Measurements from ENCODE around the gene PKD2.

PKD2 gene

DNA sequence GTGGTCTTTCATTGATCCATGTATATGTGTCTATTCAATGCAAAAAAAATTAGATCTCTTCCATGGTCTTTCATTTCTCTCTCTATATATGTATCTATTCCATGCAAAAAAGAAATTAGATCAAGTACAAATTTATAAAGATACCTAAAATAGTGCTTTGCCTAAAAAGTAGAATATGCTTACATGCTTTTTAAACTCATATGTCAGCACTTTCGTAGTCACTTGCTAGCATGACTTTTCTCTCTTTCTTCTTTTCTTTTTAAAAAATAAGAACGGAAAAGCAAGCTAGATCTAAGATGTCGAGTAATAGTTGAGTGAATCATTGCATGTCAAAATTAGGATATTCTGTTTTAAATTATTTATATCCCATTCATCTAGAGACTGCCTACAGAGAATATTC lies 50.9 kb downstream of the PKD2 start:
- no peak overlapping the region for H3K27ac ChIP-seq
- TF ChIP-seq, protein P1, sequence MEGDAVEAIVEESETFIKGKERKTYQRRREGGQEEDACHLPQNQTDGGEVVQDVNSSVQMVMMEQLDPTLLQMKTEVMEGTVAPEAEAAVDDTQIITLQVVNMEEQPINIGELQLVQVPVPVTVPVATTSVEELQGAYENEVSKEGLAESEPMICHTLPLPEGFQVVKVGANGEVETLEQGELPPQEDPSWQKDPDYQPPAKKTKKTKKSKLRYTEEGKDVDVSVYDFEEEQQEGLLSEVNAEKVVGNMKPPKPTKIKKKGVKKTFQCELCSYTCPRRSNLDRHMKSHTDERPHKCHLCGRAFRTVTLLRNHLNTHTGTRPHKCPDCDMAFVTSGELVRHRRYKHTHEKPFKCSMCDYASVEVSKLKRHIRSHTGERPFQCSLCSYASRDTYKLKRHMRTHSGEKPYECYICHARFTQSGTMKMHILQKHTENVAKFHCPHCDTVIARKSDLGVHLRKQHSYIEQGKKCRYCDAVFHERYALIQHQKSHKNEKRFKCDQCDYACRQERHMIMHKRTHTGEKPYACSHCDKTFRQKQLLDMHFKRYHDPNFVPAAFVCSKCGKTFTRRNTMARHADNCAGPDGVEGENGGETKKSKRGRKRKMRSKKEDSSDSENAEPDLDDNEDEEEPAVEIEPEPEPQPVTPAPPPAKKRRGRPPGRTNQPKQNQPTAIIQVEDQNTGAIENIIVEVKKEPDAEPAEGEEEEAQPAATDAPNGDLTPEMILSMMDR (conservative IDR thresholded peaks at IDR 0.05) = no peak

DNA sequence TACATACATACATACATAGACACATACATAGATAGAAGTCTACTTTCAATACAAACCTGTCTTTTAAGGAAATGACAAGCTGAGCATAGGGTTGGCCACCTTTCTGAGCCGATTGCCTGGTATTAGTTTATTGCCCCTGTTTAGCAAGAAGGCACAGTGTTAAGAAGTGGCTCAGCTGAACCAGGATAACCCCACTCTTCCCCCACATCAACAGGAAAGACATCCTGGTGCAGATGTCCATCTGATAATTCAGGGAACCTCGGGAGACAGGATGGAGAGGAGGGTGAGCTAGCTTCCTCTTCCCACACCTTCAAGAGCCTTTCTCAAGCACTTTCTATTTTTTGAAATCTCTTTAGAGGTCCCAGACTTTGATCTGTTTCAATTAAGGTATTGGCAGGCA lies 52.3 kb downstream of the PKD2 start:
- TF ChIP-seq, protein P1 (conservative IDR thresholded peaks at IDR 0.05) = no peak
- no peak overlapping the region for H3K27ac ChIP-seq

DNA sequence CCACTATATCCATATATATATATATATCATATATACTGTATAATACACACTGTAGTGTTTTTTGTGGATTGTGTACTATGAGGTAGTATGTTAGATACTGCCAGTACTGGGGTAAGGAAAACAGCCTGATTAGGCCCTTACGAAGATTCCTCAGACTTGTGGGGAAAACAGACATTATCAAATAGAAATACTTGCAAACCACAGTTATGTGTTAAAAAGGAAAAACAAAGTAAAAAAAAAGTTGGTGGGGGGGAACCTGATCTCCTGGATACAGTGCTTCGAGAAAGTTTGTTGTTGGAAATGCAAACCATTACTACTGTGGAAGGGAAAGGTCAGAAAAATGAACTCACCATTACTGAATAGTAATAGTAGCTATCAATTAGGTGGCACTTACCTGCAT lies 53.0 kb downstream of the PKD2 start:
- no peak overlapping the region for H3K27ac ChIP-seq
- TF ChIP-seq, protein P1 (conservative IDR thresholded peaks at IDR 0.05) = no peak

DNA sequence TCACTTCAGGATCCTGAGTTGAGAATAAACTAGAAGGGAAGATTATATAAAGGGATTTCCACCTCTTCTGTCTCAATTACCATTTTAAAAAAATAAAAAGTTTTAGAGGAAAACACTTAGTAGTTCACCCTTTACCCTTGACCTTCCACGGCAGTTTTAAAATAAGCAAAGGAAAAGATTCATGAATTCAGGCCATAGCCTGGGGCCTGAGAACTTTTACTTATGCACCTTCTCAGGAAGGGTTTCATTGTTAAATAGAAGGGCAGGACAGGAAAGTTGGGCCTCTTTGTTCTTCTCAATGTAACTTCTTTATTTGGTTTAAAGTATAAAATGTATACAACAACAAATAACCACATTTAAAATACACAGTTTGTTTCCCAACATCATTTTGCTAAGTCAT lies 54.9 kb downstream of the PKD2 start:
- no peak overlapping the region for H3K27ac ChIP-seq
- TF ChIP-seq, protein P1 (conservative IDR thresholded peaks at IDR 0.05) = no peak

DNA sequence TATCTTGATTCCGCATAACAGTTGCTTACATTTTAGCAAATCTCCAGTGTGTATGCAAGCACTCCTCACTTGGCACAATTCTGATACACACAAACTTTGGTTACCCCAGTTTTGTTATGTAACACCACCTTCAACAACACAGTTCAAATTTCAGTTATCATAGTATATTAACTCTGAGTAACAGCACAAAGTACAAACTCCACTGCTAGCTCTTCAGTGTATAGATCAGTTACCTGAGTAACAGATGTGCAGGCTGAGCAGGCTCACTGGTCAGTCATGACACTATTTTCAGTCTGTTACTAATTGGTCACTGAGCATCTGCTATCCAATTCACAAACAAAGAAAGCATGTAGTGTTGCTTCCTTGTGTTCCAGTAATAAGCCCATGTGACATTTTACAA lies 55.4 kb downstream of the PKD2 start:
- TF ChIP-seq, protein P1 (conservative IDR thresholded peaks at IDR 0.05) = no peak
- H3K27ac ChIP-seq = no peak overlapping the region

DNA sequence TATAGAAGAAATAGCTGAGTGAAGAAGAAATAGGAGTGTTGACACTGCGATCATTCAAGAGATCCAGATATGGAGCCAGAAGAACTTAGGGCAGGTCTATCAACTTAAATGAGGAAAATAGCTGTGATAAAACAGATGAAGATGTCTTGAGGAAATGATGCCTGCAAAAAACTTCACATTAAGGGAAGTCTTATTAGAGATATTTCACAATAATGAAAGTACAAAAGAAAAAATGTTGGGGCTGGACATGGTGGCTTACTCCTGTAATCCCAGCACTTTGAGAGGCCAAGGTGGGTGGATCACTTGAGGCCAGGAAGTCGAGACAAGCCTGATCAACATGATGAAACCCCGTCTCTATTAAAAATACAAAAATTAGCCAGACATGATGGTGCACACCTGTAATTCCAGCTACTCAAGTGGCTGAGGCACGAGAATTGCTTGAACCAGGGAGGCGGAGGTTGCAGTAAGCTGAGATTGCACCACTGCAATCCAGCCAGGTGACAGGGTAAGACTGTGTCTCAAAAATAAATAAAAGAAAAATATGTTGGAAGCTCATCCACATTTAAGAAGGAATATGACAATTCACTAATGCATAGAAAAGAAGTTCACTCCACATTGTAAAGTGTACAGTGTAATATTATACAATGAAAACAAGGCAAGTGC lies 56.3 kb downstream of the PKD2 start:
- TF ChIP-seq, protein P1 (conservative IDR thresholded peaks at IDR 0.05) = no peak

DNA sequence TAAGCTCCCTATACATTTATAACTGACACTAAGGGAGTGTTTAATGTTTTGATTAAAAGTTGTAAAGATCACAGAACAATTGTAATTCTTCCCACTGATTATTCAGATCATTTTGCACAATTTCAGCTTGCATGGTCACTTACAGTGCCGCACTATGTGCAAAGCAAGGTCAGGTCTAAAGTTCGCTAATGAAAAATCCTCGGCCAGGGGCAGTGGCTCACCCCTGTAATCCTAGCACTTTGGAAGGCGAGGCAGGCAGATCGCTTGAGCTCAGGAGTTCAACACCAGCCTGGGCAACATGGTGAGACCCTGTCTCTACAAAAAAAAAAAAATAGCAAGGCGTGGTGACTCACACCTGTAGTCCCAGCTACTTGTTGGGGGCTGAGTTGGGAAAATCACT lies 57.0 kb downstream of the PKD2 start:
- TF ChIP-seq, protein P1 (conservative IDR thresholded peaks at IDR 0.05) = no peak
- no peak overlapping the region for H3K27ac ChIP-seq

More for the DNA sequence above, 56.3 kb downstream of the PKD2 start:
- no peak overlapping the region for H3K27ac ChIP-seq
